EL (cell line): ENCODE measurements around the gene FOXP1.

ENCODE experiments used
- DNase-seq: peaks from one replicate; pipeline ENCODE4 v3.0.0-alpha.2; 2016

FOXP1 gene

DNA sequence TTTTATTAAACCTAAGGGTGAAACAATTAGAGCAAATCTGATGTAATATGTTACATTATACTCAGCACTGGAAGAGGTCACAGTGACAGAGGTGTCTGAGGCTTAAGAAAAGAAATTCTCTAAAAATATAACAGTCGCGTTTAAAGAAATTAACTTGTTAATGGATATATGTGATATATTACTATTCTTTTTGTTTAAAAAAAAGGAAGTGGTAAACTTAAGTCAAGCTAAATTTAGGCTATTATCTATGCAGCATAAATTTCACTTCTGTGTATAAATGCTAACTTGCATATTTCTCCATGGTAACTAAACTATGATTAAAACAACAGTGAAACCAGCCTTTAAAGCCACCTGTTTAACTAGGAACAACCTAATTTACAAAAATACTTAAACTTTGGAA lies 191.3 kb downstream of the FOXP1 start:
- no peak for DNase-seq

- no peak for DNase-seq
Measured at GRCh38 chr3:71391361-71391760, 192.2 kb downstream of the FOXP1 start.

- no peak for DNase-seq
Measured at GRCh38 chr3:71389911-71390573, 193.5 kb downstream of the FOXP1 start.

DNA sequence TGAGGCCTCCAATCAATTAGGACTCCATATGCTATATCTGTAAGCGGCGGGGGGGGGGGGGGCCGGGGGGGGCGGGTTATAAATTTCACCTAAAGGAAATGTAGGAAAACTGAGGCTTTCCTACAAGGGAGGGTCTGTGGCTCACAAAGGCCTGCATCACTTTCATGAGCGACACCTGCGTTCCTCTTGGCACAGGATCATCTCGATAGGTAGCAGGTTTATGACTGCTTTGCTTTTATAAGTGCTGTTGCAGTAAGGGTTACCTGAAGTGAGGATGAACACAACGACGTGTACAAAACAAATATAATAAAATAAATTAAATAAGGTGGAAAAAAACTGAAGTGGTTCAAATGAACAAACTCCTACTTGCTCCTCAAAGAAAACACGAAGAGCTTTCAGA lies 194.3 kb downstream of the FOXP1 start:
- DNase-seq, result no peak

DNA sequence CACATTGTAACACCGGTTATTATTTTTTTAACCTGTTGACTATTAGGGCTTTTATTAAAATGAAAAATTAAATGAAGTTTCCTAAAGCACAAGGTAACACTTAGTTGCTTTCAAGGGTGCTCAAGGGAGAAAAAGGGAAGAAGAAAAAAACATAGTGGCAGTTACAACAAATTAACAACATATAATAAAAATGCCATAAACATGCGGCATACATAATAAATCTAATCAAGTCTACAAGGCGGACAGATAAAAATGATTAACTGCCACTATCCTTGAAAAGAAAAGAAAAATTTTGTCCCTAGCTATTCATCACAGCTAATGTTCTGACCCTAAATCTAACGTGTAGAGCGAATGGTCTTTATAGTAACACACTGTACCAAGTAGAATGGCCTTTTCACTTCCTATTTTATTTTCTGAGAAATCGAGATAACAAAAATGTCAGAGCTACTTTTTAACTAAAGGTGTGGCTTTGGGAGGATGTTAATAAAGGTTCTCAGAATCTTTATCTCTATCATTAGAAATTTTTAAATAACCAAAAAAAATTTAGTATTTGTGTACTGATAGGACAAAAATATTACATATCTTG lies 194.9 kb downstream of the FOXP1 start:
- DNase-seq, result no peak

DNA sequence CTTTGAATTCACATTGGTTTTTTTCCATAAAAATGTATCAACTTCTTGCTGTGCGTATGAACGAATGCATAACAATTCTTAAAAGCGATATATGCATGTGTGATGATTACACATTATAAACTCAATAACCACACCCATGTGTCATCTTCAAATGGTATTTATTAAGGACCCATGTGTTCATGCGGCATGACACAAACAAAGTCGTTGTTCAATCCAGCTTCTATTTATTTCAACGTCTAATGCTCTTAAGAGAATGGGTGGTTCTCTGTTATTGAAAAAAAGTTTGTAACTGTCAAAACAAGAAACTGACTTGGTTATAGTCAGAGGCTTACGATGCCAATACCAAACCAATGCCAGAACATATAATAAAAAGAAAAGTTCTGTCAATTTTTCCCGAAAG lies 195.9 kb downstream of the FOXP1 start:
- no peak for DNase-seq

GRCh38 chr3:71384837-71385716 lies 198.5 kb downstream of the FOXP1 start:
- no peak for DNase-seq

DNA sequence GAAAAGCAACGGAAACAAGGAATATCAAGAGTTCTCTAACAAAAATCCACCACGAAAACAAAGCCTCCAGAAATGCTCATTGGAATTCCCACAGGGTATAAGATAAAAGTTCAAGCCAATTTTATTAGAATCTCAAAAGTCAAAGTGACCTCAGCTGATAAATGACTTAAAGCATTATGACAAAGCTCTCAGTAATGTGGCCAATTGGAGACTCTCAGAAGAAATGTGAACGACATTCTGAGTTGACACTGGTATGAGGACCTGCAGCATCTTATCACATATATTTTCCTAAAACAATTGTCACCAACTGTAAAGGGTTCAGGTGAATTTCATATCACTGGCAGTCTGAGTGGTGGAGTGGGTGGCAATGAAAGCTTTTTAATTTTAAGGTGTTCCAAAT lies 199.1 kb downstream of the FOXP1 start:
- DNase-seq, result peak; percentile 42

- DNase-seq, result no peak
Measured at GRCh38 chr3:71380096-71380495, 203.4 kb downstream of the FOXP1 start.

DNA sequence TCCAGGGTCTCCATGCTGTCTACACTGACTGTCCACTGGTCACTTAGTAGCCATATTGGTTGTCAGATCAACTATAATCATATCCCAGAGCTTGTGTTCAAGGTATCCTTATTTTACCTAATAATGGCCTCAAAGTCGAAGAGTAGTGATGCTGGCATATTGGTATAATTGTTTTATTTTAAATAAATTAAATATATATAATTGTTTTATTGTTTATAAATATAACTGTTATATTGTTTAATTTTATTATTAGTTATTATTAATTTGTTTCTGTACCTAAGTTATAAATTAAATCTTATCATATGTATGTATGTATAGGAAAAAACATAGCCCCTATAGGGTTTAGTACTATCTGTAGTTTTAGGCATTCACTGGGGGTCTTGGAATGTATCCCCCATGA lies 205.0 kb downstream of the FOXP1 start:
- no peak for DNase-seq

GRCh38 chr3:71376911-71377310 lies 206.6 kb downstream of the FOXP1 start:
- DNase-seq, result no peak

GRCh38 chr3:71376503-71376902 lies 207.0 kb downstream of the FOXP1 start:
- no peak for DNase-seq

DNA sequence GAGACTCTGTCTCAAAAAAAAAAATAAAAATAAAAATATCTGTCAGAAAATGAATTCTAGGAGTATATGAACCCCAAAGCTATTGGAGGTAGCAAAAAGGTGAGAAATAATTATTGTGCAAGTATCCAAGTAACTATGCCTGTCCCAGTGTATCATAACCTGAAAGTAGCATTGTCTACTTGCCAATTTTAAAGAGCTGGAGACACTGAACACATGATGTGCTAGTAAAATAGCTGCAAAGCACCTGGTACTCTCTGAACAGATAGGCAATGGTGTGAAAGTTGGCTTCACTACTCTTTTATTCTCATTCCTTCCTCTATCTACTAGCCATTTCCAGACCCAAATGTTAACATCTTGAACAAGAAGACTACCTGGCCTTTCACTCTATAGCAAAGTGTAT lies 208.9 kb downstream of the FOXP1 start:
- no peak for DNase-seq

DNA sequence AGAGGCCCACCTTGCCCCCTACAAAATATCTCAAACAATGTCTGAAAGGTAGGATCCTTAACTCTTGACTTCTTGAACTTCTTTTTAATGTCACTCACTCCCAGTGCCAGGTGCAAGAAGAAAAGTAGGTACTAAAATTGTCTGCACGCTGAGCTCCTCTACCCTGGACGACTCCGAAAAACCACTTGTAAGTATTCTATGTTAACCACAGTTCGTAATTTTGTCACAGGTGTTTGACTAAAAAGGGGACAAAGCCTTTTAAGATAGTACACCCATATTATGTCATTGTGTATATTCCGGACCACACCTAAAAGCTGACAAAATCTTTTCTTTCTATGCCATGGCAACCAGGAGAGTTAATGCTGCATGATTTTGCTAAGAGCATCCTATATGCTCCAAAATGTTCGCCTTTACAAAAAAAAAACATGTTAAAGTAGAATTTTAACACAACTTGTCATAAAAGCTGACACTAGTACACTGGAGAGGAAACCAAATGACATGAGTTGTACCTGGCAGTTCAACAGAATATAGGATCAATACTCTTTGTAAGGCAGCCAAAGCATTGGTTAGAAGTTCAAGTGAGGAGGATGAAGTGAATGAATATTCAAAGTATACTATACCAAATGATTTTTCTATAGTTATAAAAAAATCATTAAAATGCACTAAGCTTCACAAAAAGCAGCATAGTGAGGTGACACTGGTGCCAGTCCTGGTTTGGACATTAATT lies 210.5 kb downstream of the FOXP1 start:
- DNase-seq, result no peak

DNA sequence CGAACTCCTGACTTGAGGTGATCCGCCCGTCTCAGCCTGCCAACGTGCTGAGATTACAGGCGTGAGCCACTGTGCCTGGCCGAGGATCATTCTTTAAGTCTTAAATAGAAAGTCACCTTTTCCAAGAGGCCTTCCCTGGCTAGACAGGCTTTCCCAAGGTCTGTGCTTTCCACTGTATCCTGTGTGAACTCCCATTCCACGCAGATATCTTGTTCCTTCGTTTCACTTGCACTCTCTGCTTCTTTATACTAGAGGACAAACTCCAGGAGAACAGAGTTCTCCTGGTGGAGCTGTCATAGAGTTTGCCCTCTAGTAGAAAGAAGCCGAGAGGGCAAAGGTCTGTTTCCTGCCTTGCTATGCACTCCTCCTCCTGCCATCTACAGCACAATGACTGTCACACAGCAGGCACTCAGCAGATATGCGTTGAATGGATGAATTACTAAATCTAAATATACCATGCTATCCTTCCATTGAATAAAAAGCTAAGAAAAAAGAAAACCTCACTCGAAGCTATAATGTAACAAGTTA lies 211.2 kb downstream of the FOXP1 start:
- no peak for DNase-seq

DNA sequence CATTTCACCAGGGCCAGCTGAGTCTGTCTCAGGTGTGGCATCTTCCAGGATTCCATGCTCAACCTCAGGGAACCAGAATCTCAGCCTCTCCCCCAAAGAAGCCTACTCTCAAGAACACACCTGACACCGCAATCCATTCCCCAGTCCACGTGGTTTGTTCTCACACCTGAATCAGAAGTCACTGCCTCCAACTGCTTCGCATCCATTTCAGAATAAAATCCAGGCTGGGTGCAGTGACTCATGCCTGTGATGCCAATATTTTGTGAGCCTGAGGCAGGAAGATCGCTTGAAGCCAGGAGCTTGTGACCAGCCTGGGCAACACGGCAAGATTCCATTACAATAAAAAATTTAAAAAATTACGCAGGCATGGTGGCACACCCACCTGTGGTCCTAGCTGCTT lies 212.2 kb downstream of the FOXP1 start:
- DNase-seq, result no peak

GRCh38 chr3:71370467-71370866 lies 213.1 kb downstream of the FOXP1 start:
- DNase-seq, result no peak

DNA sequence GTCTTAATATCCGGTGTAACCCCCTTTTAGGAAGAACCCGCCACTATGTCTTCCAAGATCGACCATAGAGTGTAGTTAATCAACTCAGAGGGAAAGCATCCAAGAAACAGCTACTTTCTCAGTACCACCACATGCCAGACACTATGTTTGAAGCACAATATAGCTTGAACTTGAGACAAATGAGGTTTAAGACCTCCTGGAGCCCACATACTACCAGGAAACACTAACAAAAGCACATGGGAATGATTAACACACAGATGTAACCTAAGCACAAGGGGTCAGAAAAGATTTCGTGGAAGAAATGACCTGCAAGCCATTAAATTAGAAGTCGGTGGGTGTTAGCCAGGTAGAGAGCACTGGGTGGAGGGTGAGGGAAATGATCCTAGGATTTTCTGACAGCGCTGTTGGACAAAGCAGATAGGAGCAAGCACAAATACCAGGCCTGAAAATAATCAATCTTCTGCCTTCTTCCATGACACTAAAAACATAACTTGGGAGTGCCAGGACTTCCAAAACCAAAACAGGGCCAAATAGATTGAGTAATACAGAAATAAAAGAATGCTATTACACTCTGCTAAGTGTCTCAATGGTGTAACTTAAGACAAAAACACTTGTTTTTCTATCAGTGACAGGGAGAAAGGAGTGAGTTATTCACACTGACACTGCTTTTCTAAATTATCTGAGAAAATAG lies 213.7 kb downstream of the FOXP1 start:
- DNase-seq, result no peak

DNA sequence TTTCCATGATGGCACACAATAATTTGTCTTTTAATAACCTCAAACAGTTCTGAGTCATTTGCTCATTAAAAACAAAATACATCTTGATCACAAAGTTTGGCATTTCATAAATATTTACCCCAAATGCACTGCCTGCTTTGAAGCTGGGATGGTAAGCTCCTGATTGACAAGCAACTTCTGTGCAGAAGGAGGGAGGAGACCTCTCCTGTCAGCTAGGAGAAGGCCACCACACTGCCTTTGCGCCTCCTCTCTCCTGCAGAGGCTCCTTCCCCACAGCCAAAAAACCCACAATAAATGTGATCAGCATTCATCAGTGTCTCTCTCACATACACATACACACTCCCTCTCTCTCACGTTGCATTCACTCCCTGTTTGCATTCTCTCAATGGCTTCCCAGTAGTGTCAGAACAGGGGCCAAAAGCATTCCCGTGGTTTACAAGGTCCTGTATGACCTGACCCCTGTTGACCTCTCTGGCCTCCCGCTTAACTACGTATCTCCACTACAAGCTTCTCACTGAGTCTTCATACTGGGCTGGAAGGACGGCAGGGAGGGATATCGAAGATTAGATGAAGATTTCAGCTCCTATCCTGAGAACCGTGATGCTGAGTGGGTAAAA lies 216.4 kb downstream of the FOXP1 start:
- DNase-seq, result no peak

DNA sequence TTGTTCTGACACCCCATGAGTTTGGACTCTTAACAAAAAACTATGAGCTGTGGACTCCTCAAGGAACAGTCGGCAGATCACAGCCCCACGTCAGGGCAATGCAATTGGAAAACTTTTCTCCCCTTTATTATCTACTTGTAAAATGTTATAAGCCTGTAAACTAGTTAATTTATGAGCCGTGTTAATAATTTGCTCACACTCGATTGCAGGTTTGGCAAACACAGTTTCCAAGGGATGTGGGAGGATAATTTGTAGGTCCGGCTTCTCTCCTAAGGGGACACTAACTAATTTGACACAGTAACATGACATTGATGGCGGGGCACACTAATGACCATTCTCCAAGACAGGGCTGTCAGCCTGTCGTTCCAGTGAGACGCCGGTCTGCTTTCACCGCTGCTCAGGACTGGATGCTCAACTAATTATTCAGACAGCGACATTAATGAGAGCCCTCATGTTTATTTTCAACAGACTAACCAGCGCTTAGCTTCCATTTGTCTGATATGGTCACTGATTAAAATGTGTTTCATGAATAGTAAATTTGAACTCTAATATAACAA lies 222.1 kb downstream of the FOXP1 start:
- no peak for DNase-seq

DNA sequence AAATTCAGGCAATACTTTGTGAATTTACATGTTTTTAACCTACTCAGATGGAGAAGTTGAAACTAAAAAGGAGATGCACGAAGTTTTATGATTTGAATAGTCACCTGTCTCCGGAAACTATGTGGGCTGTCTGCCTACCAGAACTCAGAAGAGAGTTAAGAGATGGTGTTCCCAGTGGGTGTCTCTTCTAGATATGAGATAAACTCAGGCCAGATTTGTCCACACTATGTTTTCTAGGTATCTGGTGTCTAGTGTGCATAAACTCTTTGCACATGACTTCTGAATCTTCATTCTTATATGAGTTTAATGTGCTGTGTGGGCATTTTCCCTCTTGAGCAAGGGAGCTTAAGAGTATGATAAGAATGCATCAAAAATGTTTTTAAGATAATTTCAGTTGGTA lies 222.8 kb downstream of the FOXP1 start:
- no peak for DNase-seq

- DNase-seq, result no peak
Measured at GRCh38 chr3:71360180-71360579, 223.3 kb downstream of the FOXP1 start.
